Activated T-helper 1 cell treated with anti-CD3 and anti-CD28 coated beads, Interleukin-12 subunit alpha, Interleukin-12 subunit beta, Interleukin-2, Interleukin-4 antibody, amounts not matched to agents 30 ng/mL and 10 ng/mL and 1 ng/mL, durations not matched to agents 14 hours and 24 hours and 36 hours (primary cell): ENCODE results near the gene CIDEB. TPM values are rescaled to one million over a fixed set of nuclear protein-coding genes. Genes with fewer than 3 reads are reported as not detected.
A peak's percentile ranks its signal among the peaks of the same experiment; 100 is the strongest.

Experiments used
- DNase-seq: peaks from one replicate; pipeline ENCODE4 v3.0.0; 2021; ENCODE audit warnings: low spot score
- H3K27ac Mint-ChIP-seq: one replicate; pipeline ENCODE4 v1.8.0; 2021; ENCODE audit warnings: mild to moderate bottlenecking, mixed read lengths
- H3K27me3 Mint-ChIP-seq: one replicate; pipeline ENCODE4 v1.8.0; 2022; ENCODE audit warnings: mild to moderate bottlenecking, moderate library complexity, mixed read lengths; ENCODE audit not compliant: insufficient read depth
- H3K36me3 Mint-ChIP-seq: one replicate; pipeline ENCODE4 v1.8.0; 2021; ENCODE audit warnings: low read depth, mixed read lengths
- H3K4me1 Mint-ChIP-seq: one replicate; pipeline ENCODE4 v1.8.0; 2021; ENCODE audit warnings: low read depth, mixed read lengths
- H3K4me3 Mint-ChIP-seq: one replicate; pipeline ENCODE4 v1.8.0; 2021; ENCODE audit warnings: mild to moderate bottlenecking, moderate library complexity, mixed read lengths
- H3K9me3 Mint-ChIP-seq: one replicate; pipeline ENCODE4 v1.8.0; 2021; ENCODE audit warnings: mixed read lengths
- intact Hi-C: fragments of 100-400 bp; cut with micrococcal nuclease; formaldehyde crosslinking; loops from one replicate; pipeline ENCODE4 v1.15.1; 2024
- total RNA-seq: library from RNA; stranded (reverse); gene quantifications from 2 replicates; pipeline ENCODE4 v1.2.3, GENCODE V29; 2022

CIDEB gene
- total RNA-seq, 1 donor from 2014 or later = 18.7 TPM

GRCh38 chr14:24304019-24304387 is 3.8 kb downstream of the CIDEB start:
- no peak overlapping the region for H3K27ac Mint-ChIP-seq
- no peaks in the 10 kb centered on the region for H3K9me3 Mint-ChIP-seq
- intact Hi-C loops = no loop called here
- H3K27me3 Mint-ChIP-seq = no peaks in the 10 kb centered on the region
- peaks cover 64% of the 10 kb centered on the region for H3K36me3 Mint-ChIP-seq
- H3K4me1 Mint-ChIP-seq = peaks cover 38% of the 10 kb centered on the region
- H3K4me3 Mint-ChIP-seq = no peak overlapping the region
- DNase-seq = no peak

GRCh38 chr14:24300326-24300980 is 7.3 kb downstream of the CIDEB start:
- peak overlapping the region; percentile 94 for H3K4me3 Mint-ChIP-seq
- H3K27me3 Mint-ChIP-seq = no peaks in the 10 kb centered on the region
- peak overlapping the region; percentile 96 for H3K27ac Mint-ChIP-seq
- intact Hi-C loops = no loop called here
- H3K9me3 Mint-ChIP-seq = no peaks in the 10 kb centered on the region
- H3K4me1 Mint-ChIP-seq = peaks cover 44% of the 10 kb centered on the region
- peaks cover 48% of the 10 kb centered on the region for H3K36me3 Mint-ChIP-seq
- DNase-seq = no peak

- Mint-ChIP-seq H3K4me3 (peak within 1 kb of the TSS; percentile 94), H3K36me3 (peaks cover 43% of the 10 kb centered on the region), H3K4me1 (peaks cover 44% of the 10 kb centered on the region), H3K27me3 (no peaks in the 10 kb centered on the region), H3K27ac (peak within 1 kb of the TSS; percentile 96), H3K9me3 (no peaks in the 10 kb centered on the region)
- intact Hi-C loops = loop anchor here (1.0 to 2.0 kb wide), 6 partner anchors 9 to 184 kb away; partner anchors contain the start of genes EMC9, IRF9 and RABGGTA
- DNase-seq = peak; percentile 90
These were observed 8.3 kb downstream of the CIDEB start, which contains the start of the genes DHRS1 and NOP9 for GRCh38 chr14:24299255-24300191. Gene DHRS1 (minus strand): TSS chr14:24299780. CDS start chr14:24299106, 674 bp downstream. Gene NOP9 (plus strand): TSS chr14:24299850. CDS start chr14:24299955, 105 bp downstream.

- H3K4me1 Mint-ChIP-seq = peaks cover 44% of the 10 kb centered on the region
- no peak for DNase-seq
- intact Hi-C loops = loop anchor here (1.0 to 2.0 kb wide), 6 partner anchors 9 to 184 kb away; partner anchors contain the start of genes EMC9, IRF9 and RABGGTA
- H3K9me3 Mint-ChIP-seq = no peaks in the 10 kb centered on the region
- no peaks in the 10 kb centered on the region for H3K27me3 Mint-ChIP-seq
- H3K36me3 Mint-ChIP-seq = peaks cover 39% of the 10 kb centered on the region
- H3K4me3 Mint-ChIP-seq = peak overlapping the region; percentile 94
- H3K27ac Mint-ChIP-seq = peak overlapping the region; percentile 96
These were observed 8.9 kb downstream of the CIDEB start for GRCh38 chr14:24298892-24299254.

GRCh38 chr14:24297190-24297964 is 10.4 kb downstream of the CIDEB start:
- intact Hi-C loops = loop anchor here (1.0 kb wide), 4 partner anchors 8 to 81 kb away; partner anchors contain the start of genes GMPR2, MDP1 and NEDD8
- no peaks in the 10 kb centered on the region for H3K9me3 Mint-ChIP-seq
- no peak for DNase-seq

GRCh38 chr14:24296341-24297157 is 11.2 kb downstream of the CIDEB start:
- Mint-ChIP-seq H3K27ac (peak overlapping the region; percentile 83), H3K4me3 (no peak overlapping the region), H3K9me3 (no peaks in the 10 kb centered on the region), H3K27me3 (peaks cover 3% of the 10 kb centered on the region), H3K4me1 (peaks cover 44% of the 10 kb centered on the region), H3K36me3 (peaks cover 34% of the 10 kb centered on the region)
- DNase-seq = peak; percentile 66
- intact Hi-C loops = loop anchor here (1.0 kb wide), 6 partner anchors 7 to 282 kb away; partner anchors contain the start of genes GMPR2, MDP1 and NEDD8

More at GRCh38 chr14:24297190-24297964, 10.4 kb downstream of the CIDEB start:
- H3K36me3 Mint-ChIP-seq = peaks cover 37% of the 10 kb centered on the region
- peaks cover 44% of the 10 kb centered on the region for H3K4me1 Mint-ChIP-seq
- H3K27me3 Mint-ChIP-seq = peaks cover 3% of the 10 kb centered on the region
- peak overlapping the region; percentile 83 for H3K27ac Mint-ChIP-seq
- H3K4me3 Mint-ChIP-seq = peak overlapping the region; percentile 4

- DNase-seq = no peak
- H3K27ac Mint-ChIP-seq = no peak overlapping the region
- peaks cover 40% of the 10 kb centered on the region for H3K4me1 Mint-ChIP-seq
- no peak overlapping the region for H3K4me3 Mint-ChIP-seq
- intact Hi-C loops = no loop called here
- peaks cover 41% of the 10 kb centered on the region for H3K36me3 Mint-ChIP-seq
- H3K27me3 Mint-ChIP-seq = peaks cover 5% of the 10 kb centered on the region
- H3K9me3 Mint-ChIP-seq = no peaks in the 10 kb centered on the region
These were observed 14.3 kb downstream of the CIDEB start for GRCh38 chr14:24293525-24293924.

- no peak overlapping the region for H3K4me3 Mint-ChIP-seq
- peaks cover 8% of the 10 kb centered on the region for H3K27me3 Mint-ChIP-seq
- no peak overlapping the region for H3K27ac Mint-ChIP-seq
- no peaks in the 10 kb centered on the region for H3K9me3 Mint-ChIP-seq
- no peak for DNase-seq
- H3K4me1 Mint-ChIP-seq = peaks cover 41% of the 10 kb centered on the region
- intact Hi-C loops = no loop called here
- peaks cover 41% of the 10 kb centered on the region for H3K36me3 Mint-ChIP-seq
These were observed 15.5 kb downstream of the CIDEB start for GRCh38 chr14:24292118-24292807.

- H3K4me1 Mint-ChIP-seq = peaks cover 34% of the 10 kb centered on the region
- H3K27ac Mint-ChIP-seq = no peak overlapping the region
- peaks cover 39% of the 10 kb centered on the region for H3K36me3 Mint-ChIP-seq
These were observed 16.2 kb downstream of the CIDEB start for GRCh38 chr14:24291446-24292117.

GRCh38 chr14:24290746-24291145 is 17.0 kb downstream of the CIDEB start:
- Mint-ChIP-seq H3K4me1 (peaks cover 26% of the 10 kb centered on the region), H3K27me3 (peaks cover 13% of the 10 kb centered on the region), H3K4me3 (no peak overlapping the region), H3K9me3 (no peaks in the 10 kb centered on the region), H3K36me3 (peaks cover 32% of the 10 kb centered on the region), H3K27ac (no peak overlapping the region)
- intact Hi-C loops = no loop called here
- DNase-seq = no peak

More at GRCh38 chr14:24291446-24292117, 16.2 kb downstream of the CIDEB start:
- peaks cover 10% of the 10 kb centered on the region for H3K27me3 Mint-ChIP-seq
- H3K9me3 Mint-ChIP-seq = no peaks in the 10 kb centered on the region
- intact Hi-C loops = no loop called here
- H3K4me3 Mint-ChIP-seq = no peak overlapping the region
- DNase-seq = no peak
